ENCODE data around the gene HSPB1.
A peak's percentile ranks its signal among the peaks of the same experiment; 100 is the strongest.
"Not testable (repeated sequence)": the region's sequence is repeated elsewhere in the genome, so short reads cannot be mapped to it uniquely, and the experiment has no call there.

Gene HSPB1

GRCh38 chr7:76296743-76297740 lies 5.4 kb upstream of the HSPB1 start:
- TF ChIP-seq CTCF (conservative IDR thresholded peaks at IDR 0.05; ENCODE audit: low read depth, low read length), result peak; percentile 31
- DNase-seq (ENCODE audit: low read depth), result peak; percentile 93
- no peak overlapping the region for H3K4me3 ChIP-seq (ENCODE audit: low read depth, low read length)

GRCh38 chr7:76300166-76300731 lies 2.2 kb upstream of the HSPB1 start:
- DNase-seq (ENCODE audit: low read depth), result peak; percentile 89
- no peak overlapping the region for H3K4me3 ChIP-seq (ENCODE audit: low read depth, low read length)
- TF ChIP-seq CTCF (conservative IDR thresholded peaks at IDR 0.05; ENCODE audit: low read depth, low read length), result no peak

DNA sequence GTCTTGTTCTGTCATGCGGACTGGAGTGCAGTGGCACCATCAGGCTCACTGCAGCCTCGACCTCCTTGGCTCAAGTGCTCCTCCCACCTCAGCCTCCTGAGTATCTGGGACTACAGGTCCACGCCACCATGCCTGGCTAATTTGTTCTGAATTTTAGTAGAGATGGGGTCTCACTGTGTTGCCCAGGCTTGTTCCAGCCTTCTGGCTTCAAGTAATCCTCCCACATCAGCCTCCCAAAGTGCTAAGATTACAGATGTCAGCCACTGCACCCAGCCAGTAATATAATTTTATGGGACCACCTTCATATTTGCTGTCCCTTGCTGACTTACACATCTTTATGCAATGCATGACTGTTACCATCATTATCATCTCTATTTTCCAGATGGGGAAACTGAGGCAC lies 1.5 kb upstream of the HSPB1 start:
- H3K4me3 ChIP-seq (ENCODE audit: low read depth, low read length), result no peak overlapping the region
- DNase-seq (ENCODE audit: low read depth), result no peak
- no peak for TF ChIP-seq CTCF (conservative IDR thresholded peaks at IDR 0.05; ENCODE audit: low read depth, low read length)

GRCh38 chr7:76303202-76304147 lies 1.0 kb downstream of the HSPB1 start:
- DNase-seq (ENCODE audit: low read depth), result peak; percentile 91
- H3K4me3 ChIP-seq (ENCODE audit: low read depth, low read length), result peak overlapping the region; percentile 74
- TF ChIP-seq CTCF (conservative IDR thresholded peaks at IDR 0.05; ENCODE audit: low read depth, low read length), result no peak

DNA sequence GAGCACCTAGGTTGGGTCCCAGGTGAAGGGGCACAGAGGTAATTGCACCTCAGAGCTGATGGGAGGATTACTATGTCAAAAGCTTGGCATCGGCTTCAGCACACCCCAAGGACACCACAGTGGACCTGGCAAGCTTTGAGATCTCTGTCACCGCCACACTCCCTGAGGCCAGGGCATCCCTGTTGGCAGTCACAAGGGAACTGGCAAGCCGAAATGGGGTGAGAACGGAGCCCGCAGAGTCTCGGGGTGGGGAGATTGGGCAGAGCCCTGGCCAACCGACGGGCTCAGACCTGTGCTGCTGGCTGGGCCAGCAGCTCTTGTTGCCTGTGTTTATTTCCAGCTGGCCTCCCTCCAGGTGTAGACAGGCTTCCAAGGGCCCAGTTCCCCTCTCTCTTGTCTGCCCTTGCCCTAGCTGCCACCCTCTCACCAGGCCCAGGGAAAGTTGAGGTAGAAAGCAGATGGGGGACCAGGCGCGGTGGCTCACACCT lies 2.5 kb downstream of the HSPB1 start:
- DNase-seq (ENCODE audit: low read depth), result no peak
- no peak overlapping the region for H3K4me3 ChIP-seq (ENCODE audit: low read depth, low read length)
- no peak for TF ChIP-seq CTCF (conservative IDR thresholded peaks at IDR 0.05; ENCODE audit: low read depth, low read length)

DNA sequence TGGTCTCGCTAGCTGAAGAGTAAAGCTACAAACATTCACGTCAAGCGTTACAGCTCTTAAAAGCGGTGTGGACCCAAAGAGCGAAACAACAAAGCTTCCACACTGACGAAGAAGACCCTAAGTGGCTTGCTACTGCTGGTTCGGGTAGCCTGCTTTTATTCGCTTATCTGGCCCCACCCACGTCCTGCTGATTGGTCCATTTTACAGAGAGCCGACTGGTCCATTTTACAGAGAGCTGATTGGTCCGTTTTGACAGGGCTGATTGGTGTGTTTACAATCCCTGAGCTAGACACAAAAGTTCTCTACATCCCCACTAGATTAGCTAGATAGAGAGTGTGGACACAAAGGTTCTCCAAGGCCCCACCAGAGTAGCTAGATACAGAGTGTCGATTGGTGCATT lies 6.4 kb downstream of the HSPB1 start:
- not testable (repeated sequence) for DNase-seq (ENCODE audit: low read depth); H3K4me3 ChIP-seq (ENCODE audit: low read depth, low read length)

DNA sequence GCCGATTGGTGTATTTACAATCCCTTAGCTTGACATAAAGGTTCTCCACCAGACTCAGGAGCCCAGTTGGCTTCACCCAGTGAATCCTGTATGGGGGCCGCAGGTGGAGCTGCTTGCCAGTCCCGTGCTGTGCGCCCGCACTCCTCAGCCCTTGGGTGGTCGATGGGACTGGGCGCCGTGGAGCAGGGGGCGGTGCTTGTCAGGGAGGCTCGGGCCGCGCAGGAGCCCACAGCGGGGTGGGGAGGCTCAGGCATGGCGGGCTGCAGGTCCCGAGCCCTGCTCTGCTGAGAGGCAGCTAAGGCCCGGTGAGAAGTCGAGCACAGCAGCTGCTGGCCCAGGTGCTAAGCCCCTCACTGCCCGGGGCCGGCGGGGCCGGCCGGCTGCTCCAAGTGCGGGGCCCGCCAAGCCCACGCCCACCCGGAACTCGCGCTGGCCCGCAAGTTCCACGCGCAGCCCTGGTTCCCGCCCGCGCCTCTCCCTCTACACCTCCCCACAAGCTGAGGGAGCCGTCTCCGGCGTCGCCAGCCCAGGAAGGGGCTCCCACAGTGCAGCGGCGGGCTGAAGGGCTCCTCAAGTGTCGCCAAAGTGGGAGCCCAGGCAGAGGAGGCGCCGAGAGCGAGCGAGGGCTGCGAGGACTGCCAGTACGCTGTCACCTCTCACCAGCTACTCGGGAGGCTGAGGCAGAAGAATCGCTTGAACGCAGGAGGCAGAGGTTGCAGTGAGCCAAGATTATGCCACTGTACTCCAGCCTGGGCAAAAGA lies 7.0 kb downstream of the HSPB1 start:
- H3K4me3 ChIP-seq (ENCODE audit: low read depth, low read length); DNase-seq (ENCODE audit: low read depth): not testable (repeated sequence)

Measured in choroid plexus epithelial cell (primary cell).